H1 (cell line): ENCODE measurements around the gene TSPAN15. TPM values are rescaled to one million over a fixed set of nuclear protein-coding genes. Genes with fewer than 3 reads are reported as not detected.

ENCODE experiments used
- CTCF ChIA-PET: fragments of 300-600 bp; sonication (Branson Sonifier 250); formaldehyde crosslinking; loops from one replicate; lab custom pipeline; 2021; ENCODE audit not compliant: partially characterized antibody; lab: Charles Lee
- POLR2A ChIA-PET: fragments of 300-600 bp; sonication (Branson Sonifier 250); formaldehyde crosslinking; loops from one replicate; lab custom pipeline; 2021; ENCODE audit warnings: inconsistent platforms; ENCODE audit not compliant: partially characterized antibody; lab: Charles Lee
- DNase-seq, 2 experiments: peaks; one replicate each; pipeline versions ENCODE4 v3.0.0 to v3.0.0-alpha.2; 2010 to 2022; ENCODE audit warnings: low spot score in 2 of 2, low read depth in 1 of 2, mixed read lengths in 1 of 2
- FAIRE-seq: peaks from 2 replicates; lab custom pipeline; 2011; peaks lifted over from hg19 to GRCh38; lab: Jason Lieb, UNC
- H2AFZ ChIP-seq: 2 replicates; pipeline ENCODE4 v1.8.1; 2012; ENCODE audit warnings: low read length, inconsistent platforms
- H2AK5ac ChIP-seq: 2 replicates; pipeline ENCODE4 v1.6.1; 2013; ENCODE audit warnings: low read depth, low read length
- H2BK120ac ChIP-seq: replicated peaks from 2 replicates; pipeline ENCODE3; 2013; ENCODE audit warnings: low read depth, low read length, inconsistent platforms
- H2BK12ac ChIP-seq: 2 replicates; pipeline ENCODE4 v1.6.1; 2013; ENCODE audit warnings: low read depth, low read length
- H2BK15ac ChIP-seq: 2 replicates; pipeline ENCODE4 v1.6.1; 2013; ENCODE audit warnings: low read length
- H2BK20ac ChIP-seq: 2 replicates; pipeline ENCODE4 v1.6.1; 2013; ENCODE audit warnings: low read length
- H2BK5ac ChIP-seq: 2 replicates; pipeline ENCODE4 v1.6.1; 2013; ENCODE audit warnings: low read depth, low read length
- H3K14ac ChIP-seq: 2 replicates; pipeline ENCODE4 v1.6.1; 2013; ENCODE audit warnings: inconsistent platforms; ENCODE audit not compliant: insufficient read length
- H3K18ac ChIP-seq: 2 replicates; pipeline ENCODE4 v1.6.1; 2013; ENCODE audit warnings: low read length; ENCODE audit errors: extremely low read depth
- H3K23ac ChIP-seq: 2 replicates; pipeline ENCODE4 v1.6.1; 2013; ENCODE audit warnings: inconsistent platforms; ENCODE audit not compliant: insufficient read length
- H3K23me2 ChIP-seq: 2 replicates; pipeline ENCODE4 v1.6.1; 2013; ENCODE audit warnings: low read depth, low read length
- H3K27ac ChIP-seq: 2 replicates; pipeline ENCODE4 v1.6.1; 2011; ENCODE audit warnings: low read depth, low read length, inconsistent platforms
- H3K27me3 ChIP-seq, 4 experiments: replicated peaks in 1 of 4; 1 replicate in 1 of 4; 2 replicates in 3 of 4; pipeline versions ENCODE4 v1.6.1 to v1.8.1; 2011 to 2013; ENCODE audit warnings: low read length in 3 of 4, mild to moderate bottlenecking in 3 of 4, inconsistent platforms in 2 of 4, mixed read lengths in 2 of 4, moderate library complexity in 1 of 4; ENCODE audit not compliant: control insufficient read depth in 3 of 4, insufficient read depth in 3 of 4; ENCODE audit errors: extremely low read depth in 1 of 4
- H3K36me3 ChIP-seq, 4 experiments: 2 replicates each; pipeline versions ENCODE4 v1.6.1 to v1.8.1; 2011 to 2013; ENCODE audit warnings: mild to moderate bottlenecking in 4 of 4, low read length in 3 of 4, moderate library complexity in 2 of 4, control low read depth in 1 of 4, inconsistent platforms in 1 of 4; ENCODE audit not compliant: insufficient read depth in 4 of 4, control insufficient read depth in 2 of 4
- H3K4ac ChIP-seq: replicated peaks from 2 replicates; pipeline ENCODE3; 2013; ENCODE audit warnings: low read length, low read depth, mixed read lengths, inconsistent platforms; ENCODE audit not compliant: insufficient read length
- H3K4me1 ChIP-seq, 4 experiments: replicated peaks in 1 of 4; 1 replicate in 1 of 4; 2 replicates in 3 of 4; pipeline versions ENCODE4 v1.6.1 to v1.8.1; 2011 to 2013; ENCODE audit warnings: low read length in 3 of 4, inconsistent platforms in 2 of 4, mixed read lengths in 1 of 4; ENCODE audit not compliant: insufficient read depth in 4 of 4, control insufficient read depth in 3 of 4
- H3K4me2 ChIP-seq, 2 experiments: 2 replicates each; pipeline versions ENCODE4 v1.6.1 to v1.8.1; 2011 to 2013; ENCODE audit warnings: low read depth in 2 of 2, low read length in 2 of 2, control low read depth in 1 of 2, inconsistent platforms in 1 of 2, mild to moderate bottlenecking in 1 of 2; ENCODE audit not compliant: insufficient read depth in 1 of 2
- H3K4me3 ChIP-seq, 4 experiments: fragments of 200-600, 300-600 bp in 1 of 4; sonication (generic), shearing (Covaris generic), sonication (Bioruptor Twin) in 1 of 4; 2 replicates each; pipeline versions ENCODE4 v1.5.1 to v1.8.1; 2011 to 2016; ENCODE audit warnings: low read length in 4 of 4, low read depth in 3 of 4, control low read depth in 2 of 4, inconsistent platforms in 2 of 4, mild to moderate bottlenecking in 2 of 4, mixed read lengths in 1 of 4, moderate library complexity in 1 of 4; ENCODE audit not compliant: insufficient read depth in 2 of 4; ENCODE audit errors: extremely low read depth in 1 of 4
- H3K56ac ChIP-seq: replicated peaks from 2 replicates; pipeline ENCODE3; 2013; ENCODE audit warnings: low read depth, mild to moderate bottlenecking, mixed read lengths, low read length, inconsistent platforms; ENCODE audit not compliant: insufficient read length
- H3K79me1 ChIP-seq: 2 replicates; pipeline ENCODE4 v1.6.1; 2013; ENCODE audit warnings: low read depth, low read length, control low read depth
- H3K79me2 ChIP-seq, 2 experiments: 2 replicates each; pipeline versions ENCODE4 v1.6.1 to v1.8.1; 2012 to 2013; ENCODE audit warnings: low read length in 2 of 2, mild to moderate bottlenecking in 2 of 2, inconsistent platforms in 1 of 2; ENCODE audit not compliant: insufficient read depth in 2 of 2, control insufficient read depth in 1 of 2
- H3K9ac ChIP-seq, 4 experiments: replicated peaks in 1 of 4; 1 replicate in 1 of 4; 2 replicates in 3 of 4; pipeline versions ENCODE4 v1.6.1 to v1.8.1; 2011 to 2013; ENCODE audit warnings: low read depth in 3 of 4, low read length in 3 of 4, control low read depth in 2 of 4, mild to moderate bottlenecking in 2 of 4, moderate library complexity in 2 of 4, inconsistent platforms in 1 of 4; ENCODE audit errors: extremely low read depth in 1 of 4
- H3K9me3 ChIP-seq, 2 experiments: 2 replicates each; pipeline versions ENCODE4 v1.6.1 to v1.8.1; 2012 to 2013; ENCODE audit warnings: mild to moderate bottlenecking in 2 of 2, moderate library complexity in 2 of 2, control low read depth in 1 of 2, inconsistent platforms in 1 of 2, low read depth in 1 of 2, low read length in 1 of 2, mixed read lengths in 1 of 2; ENCODE audit not compliant: insufficient read depth in 2 of 2
- H4K20me1 ChIP-seq, 2 experiments: replicated peaks in 1 of 2; 2 replicates each; pipeline versions ENCODE3 to v1.8.1; 2011 to 2013; ENCODE audit warnings: inconsistent platforms in 2 of 2, low read length in 2 of 2, mild to moderate bottlenecking in 1 of 2; ENCODE audit not compliant: insufficient read depth in 2 of 2, control insufficient read depth in 1 of 2
- H4K5ac ChIP-seq: 2 replicates; pipeline ENCODE4 v1.6.1; 2013; ENCODE audit warnings: low read length, low read depth, mixed read lengths, inconsistent platforms; ENCODE audit not compliant: insufficient read length
- H4K8ac ChIP-seq: 2 replicates; pipeline ENCODE4 v1.8.0; 2013; ENCODE audit warnings: mild to moderate bottlenecking, moderate library complexity, low read length, inconsistent platforms; ENCODE audit not compliant: insufficient read depth; ENCODE audit errors: extremely low read depth
- H4K91ac ChIP-seq: replicated peaks from 2 replicates; pipeline ENCODE3; 2013; ENCODE audit warnings: low read length, mixed read lengths, inconsistent platforms; ENCODE audit not compliant: insufficient read length
- ASH2L ChIP-seq: fragments of 200-600, 300-600 bp; sonication (generic); IDR thresholded peaks from one replicate; pipeline ENCODE4 v1.7.1; 2017; ENCODE audit warnings: low read length
- CBX8 ChIP-seq: fragments of 300-800, 300-1000 bp; sonication (generic); IDR thresholded peaks from 2 replicates; pipeline ENCODE4 v1.7.1; 2016; ENCODE audit warnings: low read depth, low read length, borderline replicate concordance
- CHD1 ChIP-seq: IDR thresholded peaks from 2 replicates; pipeline ENCODE4 v1.6.1; 2012; ENCODE audit warnings: low read depth, low read length, improper control_type of control experiment
- EP300 ChIP-seq, 2 experiments: IDR thresholded peaks; 1 replicate in 1 of 2; 2 replicates in 1 of 2; pipeline ENCODE4 v1.6.1; 2011 to 2012; ENCODE audit warnings: low read depth in 2 of 2, low read length in 2 of 2, mild to moderate bottlenecking in 2 of 2, borderline replicate concordance in 1 of 2, inconsistent platforms in 1 of 2, moderate library complexity in 1 of 2
- HDAC2 ChIP-seq, 2 experiments: fragments of 300-600 bp in 1 of 2; sonication (generic) in 1 of 2; IDR thresholded peaks; 2 replicates each; pipeline ENCODE4 v1.6.1; 2011 to 2012; ENCODE audit warnings: low read depth in 2 of 2, low read length in 2 of 2, mild to moderate bottlenecking in 2 of 2, moderate library complexity in 2 of 2, borderline replicate concordance in 1 of 2, inconsistent platforms in 1 of 2
- KDM5A ChIP-seq: fragments of 200-600 bp; IDR thresholded peaks from 2 replicates; pipeline ENCODE4 v1.7.1; 2012; ENCODE audit warnings: mild to moderate bottlenecking, low read length, inconsistent platforms, mixed read lengths
- PHF8 ChIP-seq: fragments of 200-600 bp; sonication (generic); conservative IDR thresholded peaks from 2 replicates; pipeline ENCODE4 v1.7.1; 2012; ENCODE audit warnings: low read depth, mild to moderate bottlenecking, inconsistent platforms, low read length, moderate library complexity
- SIX5 ChIP-seq: IDR thresholded peaks from 2 replicates; pipeline ENCODE4 v1.6.1; 2011; ENCODE audit warnings: mild to moderate bottlenecking, low read depth, low read length
- SP1 ChIP-seq: IDR thresholded peaks from 2 replicates; pipeline ENCODE4 v1.6.1; 2011; ENCODE audit warnings: low read depth, low read length
- SRF ChIP-seq: IDR thresholded peaks from 2 replicates; pipeline ENCODE4 v1.6.1; 2011; ENCODE audit warnings: mild to moderate bottlenecking, low read depth, low read length, moderate library complexity
- TBP ChIP-seq: IDR thresholded peaks from 2 replicates; pipeline ENCODE4 v1.6.1; 2011; ENCODE audit warnings: low read depth, low read length, improper control_type of control experiment
- WGBS, 2 experiments: shearing (Covaris generic) in 1 of 2; methylation state at CpG; one replicate each; pipeline versions ENCODE4 v1.1.6 to v1.1.7; 2013 to 2015; ENCODE audit warnings: low lambda C conversion rate in 2 of 2, mixed read lengths in 2 of 2, inconsistent platforms in 1 of 2, low coverage in 1 of 2, missing lambda C conversion rate in 1 of 2; ENCODE audit not compliant: insufficient replicate concordance in 2 of 2, insufficient coverage in 1 of 2, insufficient read length in 1 of 2; ENCODE audit errors: extremely low coverage in 1 of 2, missing lambda C conversion rate in 1 of 2; 5-methylcytosine and 5-hydroxymethylcytosine counted together
- polyA plus RNA-seq, 7 experiments: library from polyadenylated mRNA; depleted of rRNA in 3 of 7; stranded (reverse) in 5 of 7; unstranded in 2 of 7; fragments of >200 nt in 5 of 7; fragments of 200-250 nt in 2 of 7; gene quantifications; 1 replicate in 5 of 7; 2 replicates in 1 of 7; 4 replicates in 1 of 7; pipeline versions ENCODE4 v1.2.1 to v1.2.3, GENCODE V29; 2011 to 2013; ENCODE audit warnings: missing spikeins in 2 of 7, mixed read lengths in 2 of 7
- total RNA-seq: library from RNA; stranded (reverse); fragmentation: NEBNext Ultra II Directional; extraction: Animal tissue kit (Norgen Biotek cat#: 25700); gene quantifications from 2 replicates; pipeline ENCODE4 v1.2.1, GENCODE V29; 2021
- TF ChIP-seq, protein P1 (sequence below), 3 experiments: IDR thresholded peaks; 1 replicate in 2 of 3; 2 replicates in 1 of 3; pipeline versions ENCODE4 v1.5.1 to v1.6.1; 2011; ENCODE audit warnings: low read length in 3 of 3, mild to moderate bottlenecking in 3 of 3, inconsistent platforms in 2 of 3, low read depth in 1 of 3, moderate library complexity in 1 of 3; ENCODE audit not compliant: insufficient read depth in 1 of 3; ENCODE audit errors: control extremely low read depth in 1 of 3

TSPAN15 gene
- total and polyA plus RNA-seq, 2 of the 8 experiments (the other 6 are each of a cell fraction or from before 2014, with no cell fraction given) = 9.7 to 20.0 TPM

DNA sequence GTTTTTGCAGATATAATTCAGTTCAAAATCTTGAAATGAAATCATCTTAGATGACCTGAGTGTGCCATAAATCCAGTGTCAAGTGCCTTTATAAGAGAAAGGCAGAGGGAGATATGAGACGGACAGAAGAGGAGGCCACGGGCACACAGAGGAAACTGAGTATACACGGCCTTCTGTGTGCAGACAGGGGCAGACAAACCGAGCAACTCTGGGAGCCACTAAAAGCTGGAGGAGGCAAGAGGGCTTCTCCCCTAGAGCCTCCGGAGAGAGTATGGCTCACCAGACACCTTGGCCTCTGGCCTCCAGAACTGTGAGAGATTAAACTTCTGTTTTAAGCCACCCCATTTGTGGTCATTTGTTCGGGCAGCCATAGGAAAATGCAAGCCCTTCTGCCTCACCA, 12.6 kb downstream of the TSPAN15 start:
- CTCF ChIA-PET = interaction anchor here (1.4 to 9.5 kb wide), 2 partner anchors 14 to 45 kb away, joined by 6 to 92 read pairs; partner anchors contain the start of gene TSPAN15
- DNase-seq (no peak), FAIRE-seq (no peak)
- WGBS, 2 experiments = 82% methylated on average over 6 of the region's 6 CpGs; no CpG with 5 or more reads in 1 of the 2 experiments
- Histone ChIP-seq H3K23me2 (no peaks in the 10 kb centered on the region), H2BK5ac (no peak overlapping the region), H3K23ac (no peak overlapping the region), H3K36me3 (no peaks in the 10 kb centered on the region), H3K4me3 (no peak overlapping the region), H3K79me1 (no peaks in the 10 kb centered on the region), H2AK5ac (no peak overlapping the region), H3K9me3 (no peaks in the 10 kb centered on the region), H3K27me3 (no peaks in the 10 kb centered on the region), H2BK12ac (no peak overlapping the region), H4K8ac (no peak overlapping the region; the same call in 1 of the 2 replicates), H3K14ac (no peak overlapping the region), H2BK15ac (no peak overlapping the region), H3K79me2 (no peaks in the 10 kb centered on the region), H3K27ac (no peak overlapping the region), H3K4me2 (no peak overlapping the region), H2AFZ (no peak overlapping the region), H3K9ac (no peak overlapping the region), H3K4me1 (peaks cover 0 to 5% (median 0%) of the 10 kb centered on the region in 4 experiments; a peak in 3 of 7 replicates), H3K56ac (no peak overlapping the region), H3K4ac (no peak overlapping the region), H2BK20ac (no peak overlapping the region), H4K5ac (no peak overlapping the region), H4K91ac (no peak overlapping the region), H4K20me1 (no peaks in the 10 kb centered on the region), H3K18ac (no peak overlapping the region), H2BK120ac (no peak overlapping the region)
- POLR2A ChIA-PET = no interaction called here
- TF ChIP-seq, protein P1, sequence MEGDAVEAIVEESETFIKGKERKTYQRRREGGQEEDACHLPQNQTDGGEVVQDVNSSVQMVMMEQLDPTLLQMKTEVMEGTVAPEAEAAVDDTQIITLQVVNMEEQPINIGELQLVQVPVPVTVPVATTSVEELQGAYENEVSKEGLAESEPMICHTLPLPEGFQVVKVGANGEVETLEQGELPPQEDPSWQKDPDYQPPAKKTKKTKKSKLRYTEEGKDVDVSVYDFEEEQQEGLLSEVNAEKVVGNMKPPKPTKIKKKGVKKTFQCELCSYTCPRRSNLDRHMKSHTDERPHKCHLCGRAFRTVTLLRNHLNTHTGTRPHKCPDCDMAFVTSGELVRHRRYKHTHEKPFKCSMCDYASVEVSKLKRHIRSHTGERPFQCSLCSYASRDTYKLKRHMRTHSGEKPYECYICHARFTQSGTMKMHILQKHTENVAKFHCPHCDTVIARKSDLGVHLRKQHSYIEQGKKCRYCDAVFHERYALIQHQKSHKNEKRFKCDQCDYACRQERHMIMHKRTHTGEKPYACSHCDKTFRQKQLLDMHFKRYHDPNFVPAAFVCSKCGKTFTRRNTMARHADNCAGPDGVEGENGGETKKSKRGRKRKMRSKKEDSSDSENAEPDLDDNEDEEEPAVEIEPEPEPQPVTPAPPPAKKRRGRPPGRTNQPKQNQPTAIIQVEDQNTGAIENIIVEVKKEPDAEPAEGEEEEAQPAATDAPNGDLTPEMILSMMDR (IDR thresholded peaks at IDR 0.05; ENCODE audit: control extremely low read depth in 1 of 3, insufficient read depth in 1 of 3, low read depth in 1 of 3, low read length in 3 of 3) = no peak
- no peak for TF ChIP-seq SIX5
- TF ChIP-seq SP1 = no peak
- TF ChIP-seq HDAC2 (IDR thresholded peaks at IDR 0.05; ENCODE audit: borderline replicate concordance in 1 of 2, low read depth in 2 of 2, low read length in 2 of 2) = no peak
- TF ChIP-seq PHF8 = no peak
- TF ChIP-seq ASH2L = no peak
- no peak for TF ChIP-seq CBX8
- TF ChIP-seq SRF = no peak
- TF ChIP-seq CHD1 = no peak
- no peak for TF ChIP-seq KDM5A
- no peak for TF ChIP-seq TBP
- TF ChIP-seq EP300 (IDR thresholded peaks at IDR 0.05; ENCODE audit: borderline replicate concordance in 1 of 2, low read depth in 2 of 2, low read length in 2 of 2) = no peak
